Astrocyte of the spinal cord (primary cell): ENCODE results near the gene EPS8L2.
A peak's percentile ranks its signal among the peaks of the same experiment; 100 is the strongest.

ENCODE experiments used
- DNase-seq: peaks from one replicate; pipeline ENCODE4 v3.0.0; 2011; ENCODE audit warnings: low read depth, low spot score
- H3K4me3 ChIP-seq: 2 replicates; pipeline ENCODE4 v1.5.1; 2011; ENCODE audit warnings: low read depth, mild to moderate bottlenecking, low read length, moderate library complexity
- in situ Hi-C: cut with HindIII; loops from 2 replicates; pipeline ENCODE4 v1.10.0; 2017; ENCODE audit warnings: low sequenced_read_pairs
- TF ChIP-seq, protein P1 (sequence below): IDR thresholded peaks from 2 replicates; pipeline ENCODE4 v1.5.1; 2012; ENCODE audit warnings: low read depth, mild to moderate bottlenecking, low read length, inconsistent platforms

EPS8L2 gene

DNA sequence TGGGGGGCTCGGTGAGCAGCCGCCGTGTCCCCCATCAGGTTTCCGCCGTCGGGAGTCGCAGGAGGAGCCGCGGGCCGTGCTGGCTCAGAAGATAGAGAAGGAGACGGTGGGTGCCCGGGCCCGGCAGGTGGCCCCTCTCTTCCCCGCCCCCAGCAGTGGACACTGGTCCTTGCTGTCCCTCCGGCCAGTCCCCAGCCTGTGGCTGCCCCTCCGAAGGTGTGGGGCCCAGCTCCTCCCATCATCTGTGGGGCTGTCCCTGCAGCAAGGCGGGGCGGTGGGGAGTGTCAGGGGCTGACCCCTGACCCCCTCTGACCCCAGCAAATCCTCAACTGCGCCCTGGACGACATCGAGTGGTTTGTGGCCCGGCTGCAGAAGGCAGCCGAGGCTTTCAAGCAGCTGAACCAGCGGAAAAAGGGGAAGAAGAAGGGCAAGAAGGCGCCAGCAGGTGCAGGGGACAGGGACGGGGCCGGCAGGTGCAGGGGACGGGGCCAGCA, 15.3 kb downstream of the EPS8L2 start:
- DNase-seq = no peak
- in situ Hi-C loops = no loop called here
- H3K4me3 ChIP-seq = no peak overlapping the region
- TF ChIP-seq, protein P1, sequence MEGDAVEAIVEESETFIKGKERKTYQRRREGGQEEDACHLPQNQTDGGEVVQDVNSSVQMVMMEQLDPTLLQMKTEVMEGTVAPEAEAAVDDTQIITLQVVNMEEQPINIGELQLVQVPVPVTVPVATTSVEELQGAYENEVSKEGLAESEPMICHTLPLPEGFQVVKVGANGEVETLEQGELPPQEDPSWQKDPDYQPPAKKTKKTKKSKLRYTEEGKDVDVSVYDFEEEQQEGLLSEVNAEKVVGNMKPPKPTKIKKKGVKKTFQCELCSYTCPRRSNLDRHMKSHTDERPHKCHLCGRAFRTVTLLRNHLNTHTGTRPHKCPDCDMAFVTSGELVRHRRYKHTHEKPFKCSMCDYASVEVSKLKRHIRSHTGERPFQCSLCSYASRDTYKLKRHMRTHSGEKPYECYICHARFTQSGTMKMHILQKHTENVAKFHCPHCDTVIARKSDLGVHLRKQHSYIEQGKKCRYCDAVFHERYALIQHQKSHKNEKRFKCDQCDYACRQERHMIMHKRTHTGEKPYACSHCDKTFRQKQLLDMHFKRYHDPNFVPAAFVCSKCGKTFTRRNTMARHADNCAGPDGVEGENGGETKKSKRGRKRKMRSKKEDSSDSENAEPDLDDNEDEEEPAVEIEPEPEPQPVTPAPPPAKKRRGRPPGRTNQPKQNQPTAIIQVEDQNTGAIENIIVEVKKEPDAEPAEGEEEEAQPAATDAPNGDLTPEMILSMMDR = no peak

- TF ChIP-seq, protein P1 = no peak
- in situ Hi-C loops = no loop called here
- H3K4me3 ChIP-seq = no peak overlapping the region
- no peak for DNase-seq
Observed at GRCh38 chr11:721741-722345, 15.8 kb downstream of the EPS8L2 start.

DNA sequence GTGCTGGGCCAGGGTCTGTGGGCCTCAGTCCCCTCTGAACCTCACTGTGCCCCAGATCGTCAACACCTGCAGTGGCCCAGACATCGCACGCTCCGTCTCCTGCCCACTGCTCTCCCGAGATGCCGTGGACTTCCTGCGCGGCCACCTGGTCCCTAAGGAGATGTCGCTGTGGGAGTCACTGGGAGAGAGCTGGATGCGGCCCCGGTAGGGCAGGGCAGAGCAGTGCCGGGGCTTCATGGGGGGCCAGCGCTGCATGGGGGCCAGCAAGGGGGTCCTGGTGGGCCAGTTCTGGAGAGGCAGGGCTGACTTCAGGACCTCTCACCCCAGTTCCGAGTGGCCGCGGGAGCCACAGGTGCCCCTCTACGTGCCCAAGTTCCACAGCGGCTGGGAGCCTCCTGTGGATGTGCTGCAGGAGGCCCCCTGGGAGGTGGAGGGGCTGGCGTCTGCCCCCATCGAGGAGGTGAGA, 16.3 kb downstream of the EPS8L2 start:
- in situ Hi-C loops = no loop called here
- TF ChIP-seq, protein P1 = no peak
- H3K4me3 ChIP-seq = no peak overlapping the region
- DNase-seq = no peak

DNA sequence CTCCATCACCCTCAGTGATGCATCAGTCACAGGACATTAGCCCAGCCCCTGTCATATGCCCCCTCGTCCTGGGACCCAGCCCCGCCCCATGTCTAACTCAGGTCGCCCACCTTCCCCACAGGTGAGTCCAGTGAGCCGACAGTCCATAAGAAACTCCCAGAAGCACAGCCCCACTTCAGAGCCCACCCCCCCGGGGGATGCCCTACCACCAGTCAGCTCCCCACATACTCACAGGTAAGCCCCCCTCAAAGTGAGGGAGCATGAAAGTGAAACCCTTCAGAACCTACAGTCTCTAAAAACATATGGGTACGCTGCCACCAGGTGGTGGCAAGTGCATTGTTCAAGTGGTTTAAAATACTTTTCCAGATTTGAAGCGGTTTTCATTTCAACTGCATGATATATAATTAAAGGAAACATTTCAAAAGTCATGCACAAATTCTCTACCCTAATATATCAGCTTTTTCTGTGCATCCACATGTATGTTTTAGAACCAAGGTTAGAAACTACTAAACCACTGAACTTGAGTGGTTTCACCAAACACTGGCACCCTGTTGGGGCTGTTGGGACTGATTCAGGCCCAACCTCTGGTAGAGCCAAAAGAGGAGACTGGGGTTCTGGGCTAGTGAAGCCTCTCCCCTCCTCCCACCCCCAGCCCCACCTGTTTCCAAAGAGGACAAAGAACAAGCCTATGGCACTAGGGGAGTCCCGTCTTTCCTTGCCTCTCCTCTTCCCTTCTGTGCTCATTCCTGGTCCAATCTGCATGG, 17.3 kb downstream of the EPS8L2 start:
- peak; percentile 63 for DNase-seq
- H3K4me3 ChIP-seq = no peak overlapping the region
- in situ Hi-C loops = no loop called here
- TF ChIP-seq, protein P1 = peak; percentile 62

DNA sequence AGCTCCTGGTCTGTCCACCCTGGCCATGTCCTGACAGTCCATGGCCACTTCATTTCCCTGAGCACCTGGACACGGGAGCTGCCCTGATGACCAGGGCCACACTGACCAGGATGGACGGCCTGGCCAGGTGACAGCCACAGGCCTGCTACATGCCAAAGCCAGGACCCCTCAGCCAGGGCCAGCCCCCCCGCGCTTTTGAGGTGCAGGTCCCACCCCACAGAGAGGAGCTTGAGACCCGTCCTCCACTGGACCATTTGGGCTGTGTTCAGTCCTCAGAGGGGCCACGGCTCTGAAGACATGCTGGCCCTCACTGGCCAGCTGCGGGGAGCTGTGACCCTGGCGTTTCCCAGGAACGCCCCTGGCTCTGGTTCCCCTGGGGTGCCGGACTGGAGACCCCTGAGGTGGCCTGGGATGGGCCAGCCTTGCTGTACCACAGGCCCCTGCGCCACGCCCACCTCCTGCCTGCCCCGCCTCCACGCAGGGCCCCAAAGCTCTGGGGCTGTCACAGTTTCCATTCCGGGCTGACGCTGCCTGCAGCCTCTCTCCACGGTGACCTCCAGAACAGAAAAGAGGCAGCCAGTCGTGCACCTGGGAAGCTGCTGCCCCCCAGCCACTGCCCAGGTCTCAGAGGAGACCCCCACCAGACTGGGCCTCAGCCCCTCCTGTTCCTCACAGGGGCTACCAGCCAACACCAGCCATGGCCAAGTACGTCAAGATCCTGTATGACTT, 18.2 kb downstream of the EPS8L2 start:
- TF ChIP-seq, protein P1 = no peak
- in situ Hi-C loops = no loop called here
- H3K4me3 ChIP-seq = no peak overlapping the region
- DNase-seq = no peak

DNA sequence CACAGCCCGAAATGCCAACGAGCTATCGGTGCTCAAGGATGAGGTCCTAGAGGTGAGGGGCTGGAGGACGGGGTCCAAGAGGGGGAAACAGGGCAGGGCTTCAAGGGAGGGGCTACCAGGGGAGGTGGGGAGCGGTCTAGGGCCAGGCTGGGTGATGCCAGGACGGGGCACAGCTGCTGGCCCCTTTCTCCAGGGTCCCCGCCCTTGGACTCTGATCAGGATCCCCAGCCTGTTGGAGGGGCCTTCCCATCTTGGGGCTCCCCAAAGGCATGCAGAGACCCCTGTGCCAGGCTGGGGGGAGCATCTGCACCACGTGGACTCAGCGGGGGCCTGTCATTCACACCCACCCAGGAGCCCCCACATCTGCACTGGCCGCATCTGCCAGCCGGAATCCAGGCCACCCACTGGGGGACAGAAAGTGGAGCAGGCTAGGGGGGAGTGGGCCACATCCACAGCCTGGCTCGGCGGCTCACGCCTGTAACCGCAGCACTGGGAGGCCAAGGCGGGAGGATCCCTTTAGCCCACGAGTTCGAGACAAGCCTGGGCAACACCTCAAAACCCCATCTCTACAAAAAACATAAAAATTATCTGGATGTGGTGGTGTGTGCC, 18.9 kb downstream of the EPS8L2 start:
- no peak overlapping the region for H3K4me3 ChIP-seq
- DNase-seq = no peak
- in situ Hi-C loops = no loop called here
- TF ChIP-seq, protein P1 = no peak
